HL-60 (cell line): ENCODE data around the gene SRCAP.

Source experiments
- DNase-seq, 2 experiments: peaks; one replicate each; pipeline ENCODE4 v3.0.0-alpha.2; 2010 to 2020; ENCODE audit warnings: low read depth in 1 of 2, low spot score in 1 of 2
- H3K27ac ChIP-seq: fragments of 250-450 bp; sonication (Bioruptor Pico); replicated peaks from 2 replicates; pipeline ENCODE4 v1.5.1; 2020; ENCODE audit warnings: mild to moderate bottlenecking, moderate library complexity
- H3K27me3 ChIP-seq: fragments of 250-450 bp; sonication (Bioruptor Pico); 2 replicates; pipeline ENCODE4 v1.5.1; 2021; ENCODE audit warnings: mild to moderate bottlenecking, moderate library complexity; ENCODE audit not compliant: insufficient read depth, poor library complexity, severe bottlenecking
- H3K4me3 ChIP-seq: replicated peaks from 2 replicates; pipeline ENCODE4 v1.5.1; 2011; ENCODE audit warnings: mild to moderate bottlenecking, control low read depth, low read length; ENCODE audit not compliant: insufficient read depth
- CTCF ChIP-seq: IDR thresholded peaks from one replicate; pipeline ENCODE4 v1.5.1; 2011; ENCODE audit warnings: low read length, control low read depth, inconsistent platforms; ENCODE audit not compliant: insufficient read depth
- GABPA ChIP-seq: IDR thresholded peaks from 2 replicates; pipeline ENCODE4 v1.6.1; 2012; ENCODE audit warnings: low read depth
- POLR2AphosphoS5 ChIP-seq: IDR thresholded peaks from 2 replicates; pipeline ENCODE4 v1.6.1; 2012; ENCODE audit warnings: low read depth
- REST ChIP-seq: IDR thresholded peaks from 2 replicates; pipeline ENCODE4 v1.6.1; 2012; ENCODE audit warnings: low read depth; ENCODE audit not compliant: insufficient replicate concordance
- SPI1 ChIP-seq: IDR thresholded peaks from 2 replicates; pipeline ENCODE4 v1.6.1; 2012; ENCODE audit warnings: low read depth, mild to moderate bottlenecking, borderline replicate concordance

SRCAP gene

DNA sequence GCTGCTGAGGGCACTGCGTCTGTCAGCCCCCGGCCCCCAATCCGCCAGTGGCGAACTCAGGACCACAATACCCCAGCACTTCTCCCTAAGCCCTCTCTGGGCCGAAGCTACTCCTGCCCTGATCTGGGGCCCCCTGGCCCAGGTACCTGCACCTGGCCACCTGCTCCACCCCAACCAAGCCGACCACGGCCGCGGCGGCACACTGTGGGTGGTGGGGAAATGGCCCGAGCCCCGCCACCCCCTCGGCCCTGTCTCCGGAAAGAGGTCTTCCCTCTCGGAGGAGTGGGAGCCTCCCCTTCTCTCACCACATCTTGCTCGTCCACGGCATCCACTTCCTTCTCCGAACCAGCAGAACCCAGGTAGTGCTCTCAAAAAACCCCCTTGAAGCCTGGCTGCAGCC lies 44.1 kb upstream of the SRCAP start:
- no peak for TF ChIP-seq SPI1
- TF ChIP-seq POLR2AphosphoS5, result no peak
- no peak for TF ChIP-seq CTCF
- TF ChIP-seq REST, result no peak
- no peak for TF ChIP-seq GABPA

DNA sequence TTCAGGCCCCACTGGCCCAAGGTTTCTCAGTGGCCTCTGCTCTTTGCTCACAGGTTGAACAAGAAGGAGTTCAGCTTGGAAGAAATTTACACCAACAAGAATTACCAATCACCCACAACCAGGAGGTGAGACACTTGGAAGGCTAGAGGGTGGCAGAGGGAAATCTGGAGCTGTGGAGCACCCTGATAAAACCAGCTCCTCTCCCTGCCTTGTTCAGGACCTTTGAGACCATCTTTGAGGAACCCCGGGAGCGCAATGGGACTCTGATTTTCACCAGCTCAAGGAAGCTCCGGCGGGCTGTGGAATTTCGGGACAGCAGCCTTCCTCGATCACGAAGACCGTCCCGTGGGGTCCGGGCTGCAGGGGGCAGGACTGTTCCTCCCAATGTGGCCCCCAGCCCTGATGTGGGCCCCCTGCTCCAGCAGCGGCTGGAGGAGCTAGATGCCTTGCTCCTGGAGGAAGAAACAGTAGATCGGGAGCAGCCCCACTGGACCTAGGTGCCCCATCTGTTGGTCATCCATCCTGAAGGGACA lies 43.1 kb upstream of the SRCAP start:
- Histone ChIP-seq H3K27me3 (no peaks in the 10 kb centered on the region), H3K27ac (no peak overlapping the region), H3K4me3 (no peak overlapping the region)
- no peak for TF ChIP-seq REST
- no peak for TF ChIP-seq CTCF
- TF ChIP-seq SPI1, result no peak
- no peak for TF ChIP-seq GABPA
- TF ChIP-seq POLR2AphosphoS5, result no peak
- DNase-seq, result no peak

More for the DNA sequence above, 44.1 kb upstream of the SRCAP start:
- no peak for DNase-seq
- Histone ChIP-seq H3K27me3 (no peaks in the 10 kb centered on the region), H3K4me3 (no peak overlapping the region), H3K27ac (no peak overlapping the region)

DNA sequence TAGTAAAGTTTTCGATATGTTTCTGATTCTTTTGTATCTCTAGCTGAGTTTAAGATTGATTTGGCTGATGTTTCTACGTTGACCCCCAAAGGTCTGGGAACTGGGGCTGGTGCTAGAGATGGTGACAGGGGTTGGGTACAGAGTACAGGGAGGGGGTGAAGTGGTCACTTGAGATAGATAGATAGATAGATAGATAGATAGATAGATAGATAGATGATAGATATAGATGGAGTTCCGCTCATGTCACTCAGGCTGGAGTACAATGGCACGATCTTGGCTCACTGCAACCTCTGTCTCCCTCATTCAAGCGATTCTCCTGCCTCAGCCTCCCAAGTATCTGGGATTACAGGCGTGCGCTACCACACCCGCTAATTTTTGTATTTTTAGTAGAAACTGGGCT lies 42.6 kb upstream of the SRCAP start:
- H3K27me3 ChIP-seq, result no peaks in the 10 kb centered on the region
- H3K4me3 ChIP-seq, result no peak overlapping the region
- DNase-seq, result no peak
- H3K27ac ChIP-seq, result no peak overlapping the region
- TF ChIP-seq POLR2AphosphoS5, result no peak
- no peak for TF ChIP-seq CTCF
- TF ChIP-seq SPI1, result no peak
- TF ChIP-seq GABPA, result no peak
